HG03432 (cell line): Measurements from ENCODE around the gene NCCRP1.

Experiments used
- ATAC-seq: cut with Tn5 transposase; IDR thresholded peaks from one replicate; pipeline ENCODE4 v1.9.1; 2021; ENCODE audit warnings: mild to moderate bottlenecking, moderate library complexity; ENCODE audit not compliant: unreplicated experiment

NCCRP1 gene

DNA sequence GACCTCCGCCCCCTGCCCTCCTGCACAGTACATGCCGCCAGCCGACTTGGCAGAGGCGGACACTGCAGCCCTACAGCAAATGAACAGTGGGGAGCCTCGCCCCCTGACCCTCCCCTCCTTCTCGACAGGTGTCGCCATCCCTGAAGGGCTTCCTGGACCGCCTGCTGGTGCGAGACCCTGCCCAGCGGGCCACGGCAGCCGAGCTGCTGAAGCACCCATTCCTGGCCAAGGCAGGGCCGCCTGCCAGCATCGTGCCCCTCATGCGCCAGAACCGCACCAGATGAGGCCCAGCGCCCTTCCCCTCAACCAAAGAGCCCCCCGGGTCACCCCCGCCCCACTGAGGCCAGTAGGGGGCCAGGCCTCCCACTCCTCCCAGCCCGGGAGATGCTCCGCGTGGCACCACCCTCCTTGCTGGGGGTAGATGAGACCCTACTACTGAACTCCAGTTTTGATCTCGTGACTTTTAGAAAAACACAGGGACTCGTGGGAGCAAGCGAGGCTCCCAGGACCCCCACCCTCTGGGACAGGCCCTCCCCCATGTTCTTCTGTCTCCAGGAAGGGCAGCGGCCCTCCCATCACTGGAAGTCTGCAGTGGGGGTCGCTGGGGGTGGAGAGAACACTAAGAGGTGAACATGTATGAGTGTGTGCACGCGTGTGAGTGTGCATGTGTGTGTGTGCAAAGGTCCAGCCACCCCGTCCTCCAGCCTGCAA is 18.3 kb upstream of the NCCRP1 start:
- ATAC-seq, result no peak

DNA sequence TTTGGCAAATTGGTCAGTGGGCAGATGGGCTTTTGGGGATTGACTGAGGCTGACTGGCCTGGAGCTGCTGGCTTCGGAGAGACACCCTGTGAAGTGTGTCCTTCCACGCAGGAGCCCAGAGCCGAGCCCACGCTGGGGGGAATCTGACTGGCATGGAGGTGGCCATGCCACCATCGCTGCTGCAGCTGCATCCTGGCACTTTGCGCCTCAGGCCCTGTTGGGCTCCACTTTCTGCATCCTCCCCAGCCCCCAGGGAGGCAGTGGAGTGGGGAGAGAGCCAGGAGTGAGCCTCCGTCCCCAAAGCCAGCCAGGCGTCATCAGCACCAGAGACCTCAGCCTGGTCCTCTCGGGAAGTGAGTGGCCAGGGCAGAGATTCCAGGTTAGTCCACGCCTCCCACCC is 17.0 kb upstream of the NCCRP1 start:
- no peak for ATAC-seq

DNA sequence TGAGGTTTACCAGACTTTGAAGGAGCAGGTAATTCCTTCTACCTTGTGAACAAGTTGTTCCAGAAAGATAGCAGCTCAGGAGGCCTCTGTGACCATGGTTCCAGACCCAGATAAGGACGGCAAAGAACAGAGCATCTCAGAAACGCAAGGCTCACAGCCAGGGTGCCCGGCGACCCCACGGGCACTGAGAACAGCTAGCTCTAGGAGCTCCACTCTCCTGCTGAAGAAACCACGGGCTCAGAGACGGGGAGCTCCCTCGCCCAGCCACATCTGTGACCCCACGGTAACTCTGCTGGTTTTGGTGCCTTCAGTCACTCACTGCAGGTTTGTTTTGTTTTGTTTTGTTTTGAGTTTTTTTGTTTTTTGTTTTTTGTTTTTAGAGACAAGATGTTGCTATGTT is 16.0 kb upstream of the NCCRP1 start:
- ATAC-seq, result no peak

DNA sequence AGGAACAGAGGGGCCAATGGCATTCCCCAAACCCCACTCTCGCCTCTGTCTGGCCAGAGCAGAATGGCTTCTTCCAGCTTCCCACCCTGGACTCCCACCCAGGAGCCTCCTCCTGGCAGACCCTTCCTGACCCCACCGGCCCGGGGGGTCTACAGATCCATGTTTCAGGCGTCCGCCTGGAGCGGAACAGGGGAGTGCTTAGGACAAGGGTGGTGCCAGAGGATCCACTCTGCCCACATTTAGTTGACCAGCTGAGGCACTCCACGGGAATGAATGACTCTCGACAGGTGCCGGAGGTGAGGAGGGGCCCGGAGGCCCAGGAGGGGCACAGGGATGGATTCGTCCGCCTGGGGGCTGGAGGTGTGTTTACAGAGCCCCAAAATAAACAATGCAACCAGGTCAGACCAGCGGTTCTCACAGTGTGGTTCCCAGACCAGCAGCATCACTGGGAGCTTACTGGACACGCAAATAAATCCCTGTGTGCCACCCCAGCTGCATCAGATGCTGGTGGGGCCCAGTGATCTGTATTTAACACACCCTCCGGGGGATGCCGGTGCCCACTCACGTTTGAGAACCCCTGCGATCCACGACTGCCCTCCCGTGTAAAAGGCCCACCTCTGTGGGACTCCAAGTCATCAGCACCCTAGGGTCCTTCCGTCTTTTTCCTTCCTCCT is 15.1 kb upstream of the NCCRP1 start:
- no peak for ATAC-seq

DNA sequence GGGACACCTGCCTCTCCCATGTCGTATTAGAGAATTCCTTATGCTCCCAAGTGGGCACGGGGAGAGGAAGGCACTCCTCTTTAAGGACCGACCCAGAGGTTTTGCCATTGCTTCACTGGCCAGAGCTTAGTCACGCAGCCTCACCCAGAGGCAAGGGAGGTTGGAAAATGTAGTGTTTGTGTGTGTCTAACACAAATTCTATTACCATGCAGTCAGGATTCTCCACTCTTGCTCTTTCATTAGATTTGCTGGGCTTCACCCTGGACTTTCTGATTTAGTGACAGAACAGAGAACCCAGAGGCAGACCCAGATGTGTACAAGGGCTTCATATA is 14.6 kb upstream of the NCCRP1 start:
- ATAC-seq, result no peak

DNA sequence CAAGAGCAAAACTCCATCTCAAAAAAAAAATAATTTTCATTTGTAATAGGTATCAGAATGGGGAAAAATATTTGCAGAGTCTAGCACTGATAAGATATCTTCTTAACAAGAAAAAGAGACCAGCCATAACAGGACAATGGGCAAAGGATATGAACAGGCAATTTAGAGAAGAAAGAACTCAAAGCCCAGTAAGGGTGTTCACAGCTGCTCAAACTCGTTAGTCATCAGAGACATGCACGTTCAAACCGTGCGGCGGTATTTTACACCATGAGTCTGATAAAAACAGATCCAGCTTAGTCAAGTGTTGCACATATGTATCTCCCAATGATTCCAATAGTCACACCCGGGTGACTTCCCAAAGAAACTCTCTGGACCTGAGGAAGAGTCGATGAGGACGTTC is 13.7 kb upstream of the NCCRP1 start:
- no peak for ATAC-seq

DNA sequence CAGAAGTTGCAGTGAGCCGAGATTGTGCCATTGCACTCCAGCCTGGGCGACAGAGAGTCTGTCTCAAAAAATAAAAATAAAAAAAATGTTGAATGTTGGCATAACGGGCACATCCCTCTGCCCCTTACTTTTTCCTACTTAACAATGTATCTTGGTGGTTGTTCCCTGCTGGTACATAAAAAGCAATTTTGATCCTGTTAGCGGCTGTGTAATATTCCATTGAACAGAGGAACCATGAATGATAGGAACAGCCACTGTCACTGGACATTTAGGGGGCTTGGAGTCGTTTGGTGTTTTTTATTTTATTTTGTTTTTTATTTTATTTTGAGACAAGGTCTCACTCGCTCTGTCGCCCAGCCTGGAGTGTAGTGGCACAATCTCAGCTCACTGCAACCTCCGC is 10.4 kb upstream of the NCCRP1 start:
- ATAC-seq, result no peak

DNA sequence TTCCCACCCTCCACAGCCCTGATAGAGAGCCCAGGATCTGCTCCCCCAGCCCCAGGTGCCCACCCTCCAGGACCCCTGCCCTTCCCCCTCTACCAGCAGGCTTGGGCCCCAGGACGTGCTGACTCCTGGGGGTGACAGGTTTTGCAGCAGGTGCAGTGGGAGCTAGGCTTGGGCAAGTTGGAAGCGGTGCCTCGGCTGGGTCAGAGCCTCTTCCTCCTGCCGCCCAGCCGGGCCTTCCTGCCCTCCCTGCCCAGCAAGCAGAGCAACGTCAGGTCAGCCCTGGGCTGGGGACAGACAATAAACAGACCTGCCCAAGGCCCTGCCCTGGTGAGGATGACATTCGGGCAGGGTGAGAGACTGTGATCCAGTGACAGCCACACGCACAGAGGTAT is 9.2 kb upstream of the NCCRP1 start:
- ATAC-seq, result no peak

DNA sequence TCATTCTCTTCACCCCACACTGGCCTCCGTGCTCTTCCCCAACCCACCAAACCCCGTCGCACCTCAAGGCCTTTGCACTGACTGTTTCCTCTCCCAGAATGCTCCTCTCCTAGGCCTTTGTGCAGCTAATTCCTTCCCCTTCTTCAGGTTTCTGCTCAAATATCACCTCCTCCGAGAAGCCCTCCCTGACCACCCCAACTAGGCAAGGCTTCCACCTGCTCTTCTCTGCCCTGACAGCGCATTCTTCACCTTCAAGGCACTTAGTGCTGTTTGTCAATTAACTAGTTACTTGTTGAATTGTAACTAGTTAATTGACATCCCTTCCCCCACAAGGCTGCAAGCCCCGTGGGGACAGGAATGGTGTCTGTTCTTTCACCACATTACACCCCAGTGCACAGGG is 7.8 kb upstream of the NCCRP1 start:
- no peak for ATAC-seq

DNA sequence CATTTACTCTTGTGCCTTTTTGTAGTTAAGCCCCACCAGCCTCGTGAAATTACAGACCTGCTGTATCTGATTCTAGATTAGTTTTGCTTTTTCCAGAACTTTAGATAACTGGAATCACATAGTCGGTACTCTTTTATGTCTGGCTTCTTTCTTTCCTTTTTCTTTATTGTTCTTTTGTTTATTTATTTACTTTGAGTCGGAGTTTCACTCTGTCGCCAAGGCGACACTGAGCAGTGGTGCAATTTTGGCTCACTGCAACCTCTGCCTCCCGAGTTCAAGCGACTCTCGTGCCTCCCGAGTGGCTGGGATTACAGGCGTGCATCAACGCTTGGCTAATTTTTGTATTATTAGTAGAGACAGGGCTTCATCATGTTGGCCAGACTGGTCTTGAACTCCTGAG is 6.0 kb upstream of the NCCRP1 start:
- no peak for ATAC-seq

DNA sequence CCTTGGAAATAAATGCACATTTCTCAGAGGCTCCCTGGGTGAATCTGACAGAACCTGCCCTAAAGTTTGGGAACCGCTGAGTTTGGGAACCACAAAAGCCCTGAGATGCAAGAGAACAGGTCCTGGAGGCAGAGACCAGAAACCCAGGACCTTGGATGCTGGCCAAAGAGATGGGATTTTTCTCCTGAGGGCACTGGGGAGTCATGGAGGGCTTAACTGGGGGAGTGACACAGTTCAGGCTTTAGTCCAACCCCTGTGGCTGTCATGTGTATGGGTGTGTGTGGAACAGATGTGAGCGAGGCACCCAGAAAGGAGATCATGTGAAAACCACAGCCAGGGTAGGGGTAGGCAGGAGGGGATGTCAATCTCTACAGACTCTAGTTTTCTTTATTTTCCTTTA is 3.9 kb upstream of the NCCRP1 start:
- ATAC-seq, result no peak

DNA sequence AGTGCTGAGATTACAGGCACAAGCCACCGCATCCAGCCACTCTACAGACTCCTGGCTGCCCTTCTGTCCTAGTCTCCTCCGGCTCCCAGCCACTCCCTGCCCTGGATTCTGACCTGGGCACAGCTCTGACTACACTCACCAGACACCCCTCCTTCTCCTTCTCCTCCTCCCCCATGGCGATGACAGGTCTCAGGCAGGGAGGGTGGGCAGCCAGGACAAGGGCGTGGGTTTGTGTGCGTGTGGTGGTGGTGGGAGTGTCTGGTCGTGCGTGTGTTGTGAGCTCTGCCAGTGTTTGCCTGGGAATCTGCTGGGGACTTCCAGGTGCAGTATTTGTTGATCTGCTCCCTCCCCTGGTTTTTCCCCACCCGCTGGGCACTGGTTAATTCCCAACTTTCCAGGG is 3.0 kb upstream of the NCCRP1 start:
- no peak for ATAC-seq

DNA sequence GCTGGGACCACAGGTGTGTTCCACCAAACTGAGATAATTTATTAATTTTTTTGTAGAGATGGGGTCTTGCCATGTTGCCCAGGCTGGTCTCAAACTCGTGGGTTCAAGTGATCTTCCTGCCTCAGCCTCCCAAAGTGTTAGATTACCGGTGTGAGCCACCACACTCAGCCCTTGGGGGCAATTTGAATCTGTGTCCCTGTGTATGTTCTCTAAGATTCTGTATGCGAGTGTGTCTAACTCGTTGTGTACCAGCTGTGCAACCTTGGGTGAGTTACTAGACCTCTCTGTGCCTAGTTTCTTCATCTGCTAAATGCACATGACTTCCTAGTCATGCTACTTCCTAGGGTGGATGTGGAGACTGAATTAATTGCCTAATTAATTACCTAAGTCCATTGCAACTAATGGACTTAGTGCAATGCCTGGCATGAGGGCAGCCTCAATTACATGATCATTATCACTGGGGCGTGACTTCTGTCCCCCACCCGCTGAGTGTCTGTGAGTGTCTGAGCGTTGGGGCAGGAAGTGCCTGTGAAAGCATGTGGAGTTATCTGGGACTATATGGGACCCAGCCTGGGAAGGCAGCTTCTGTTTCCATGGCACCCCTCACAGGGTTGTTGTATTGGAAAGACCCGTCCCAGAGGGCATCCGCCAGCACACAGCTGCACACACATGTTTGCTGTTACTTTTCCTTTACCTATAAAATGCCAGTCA is 1.8 kb upstream of the NCCRP1 start:
- ATAC-seq, result no peak

DNA sequence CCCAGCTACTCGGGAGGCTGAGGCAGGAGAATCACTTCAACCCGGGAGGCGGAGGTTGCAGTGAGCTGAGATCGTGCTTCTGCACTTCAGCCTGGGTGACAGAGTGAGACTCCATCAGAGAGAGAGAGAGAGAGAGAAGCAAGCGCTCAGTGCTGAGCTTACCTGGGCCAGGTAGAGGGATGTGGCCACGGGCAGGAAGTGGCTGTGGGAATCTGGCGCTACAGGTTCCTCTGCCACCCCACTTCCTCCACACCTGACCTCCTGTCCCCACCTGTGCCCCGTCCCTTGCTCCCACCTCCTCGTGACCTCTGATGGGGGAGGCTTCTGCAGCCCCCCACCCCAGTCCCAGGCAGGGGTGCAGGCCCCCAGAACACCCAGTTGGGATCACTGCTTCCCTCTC is 1.0 kb upstream of the NCCRP1 start:
- no peak for ATAC-seq

DNA sequence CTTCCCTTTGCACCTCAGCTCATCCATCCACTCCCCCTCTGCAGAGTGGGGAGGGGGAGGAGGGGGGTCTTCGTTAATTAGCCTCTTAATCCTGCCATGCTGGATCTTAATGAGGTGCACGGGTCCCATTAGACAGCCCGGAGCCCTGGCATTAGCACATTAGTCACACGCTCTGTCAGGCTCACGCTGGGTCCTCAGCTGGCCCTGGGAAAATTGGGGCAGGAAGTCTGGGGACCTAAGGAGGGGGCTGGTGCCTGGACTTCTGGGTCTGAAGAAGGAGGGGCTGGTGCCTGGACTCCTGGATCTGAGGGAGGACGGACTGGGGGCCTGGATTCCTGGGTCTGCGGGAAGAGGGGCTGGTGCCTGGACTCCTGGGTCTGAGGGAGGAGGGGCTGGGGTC is 444 bp upstream of the NCCRP1 start:
- ATAC-seq, result no peak

DNA sequence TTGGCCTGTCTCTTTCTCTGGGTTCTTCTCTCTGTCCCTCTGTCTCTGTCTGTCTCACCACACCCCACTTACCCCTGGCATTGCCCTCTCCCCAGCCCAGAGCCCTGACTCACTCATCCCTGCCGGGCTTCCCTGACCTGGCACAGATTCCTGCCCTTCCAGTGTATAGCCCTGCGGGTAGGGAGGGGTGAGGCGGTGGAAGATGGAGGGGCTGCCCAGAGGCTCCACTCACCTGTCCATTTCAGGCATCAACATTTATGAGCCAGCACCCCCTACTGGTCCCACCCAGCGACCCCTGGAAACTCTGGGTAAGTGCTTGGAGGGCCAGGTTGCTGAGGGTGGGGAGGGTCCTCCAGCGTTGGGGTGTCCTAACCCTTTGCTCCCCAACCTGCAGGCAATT is 1.0 kb downstream of the NCCRP1 start:
- ATAC-seq, result no peak

DNA sequence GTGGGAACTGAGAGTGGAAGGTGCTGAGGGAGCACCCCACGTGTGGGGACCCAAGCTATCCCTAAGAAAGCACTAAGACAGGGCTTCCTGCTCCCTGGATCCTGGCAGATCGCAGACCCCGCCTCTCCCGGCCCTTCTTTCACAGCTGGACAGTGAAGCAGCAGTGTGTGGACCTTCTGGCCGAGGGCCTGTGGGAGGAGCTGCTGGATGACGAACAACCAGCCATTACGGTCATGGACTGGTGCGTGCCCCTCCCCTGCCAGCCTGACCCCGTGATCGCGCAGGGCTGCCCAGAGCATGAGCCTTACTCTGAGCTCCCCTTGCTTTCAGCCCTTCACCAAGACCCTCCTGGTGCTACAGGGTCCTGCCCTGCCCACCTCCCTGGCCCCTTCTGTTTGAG is 2.3 kb downstream of the NCCRP1 start:
- ATAC-seq, result no peak

DNA sequence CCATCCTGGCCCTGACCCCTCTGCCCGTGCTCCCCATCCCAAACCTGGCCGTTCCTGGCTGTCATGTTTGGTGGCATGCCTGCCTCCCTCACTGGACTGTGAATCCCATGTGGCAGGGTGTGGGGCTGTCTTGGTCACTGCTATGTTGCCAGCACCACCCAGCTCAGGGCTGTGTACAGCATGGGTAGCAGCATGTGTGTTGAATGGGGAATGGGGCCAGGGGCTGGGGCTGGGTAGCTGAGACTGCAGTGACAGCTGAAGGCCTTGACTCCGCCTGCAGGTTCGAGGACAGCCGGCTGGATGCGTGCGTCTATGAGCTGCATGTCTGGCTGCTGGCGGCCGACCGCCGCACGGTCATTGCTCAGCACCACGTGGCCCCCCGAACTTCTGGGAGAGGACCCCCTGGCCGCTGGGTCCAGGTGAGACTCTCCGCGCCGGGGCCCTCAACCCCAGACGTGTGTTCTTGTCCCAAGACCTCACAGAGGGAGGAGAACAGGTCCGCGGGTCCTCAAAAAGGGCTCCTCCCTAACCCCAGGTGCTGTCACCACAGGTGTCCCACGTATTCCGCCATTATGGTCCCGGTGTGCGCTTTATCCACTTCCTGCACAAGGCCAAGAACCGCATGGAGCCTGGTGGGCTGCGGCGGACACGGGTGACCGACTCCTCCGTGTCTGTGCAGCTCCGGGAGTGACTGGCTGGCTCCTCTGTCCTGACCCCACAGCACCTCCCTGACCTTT is 3.5 kb downstream of the NCCRP1 start:
- no peak for ATAC-seq

DNA sequence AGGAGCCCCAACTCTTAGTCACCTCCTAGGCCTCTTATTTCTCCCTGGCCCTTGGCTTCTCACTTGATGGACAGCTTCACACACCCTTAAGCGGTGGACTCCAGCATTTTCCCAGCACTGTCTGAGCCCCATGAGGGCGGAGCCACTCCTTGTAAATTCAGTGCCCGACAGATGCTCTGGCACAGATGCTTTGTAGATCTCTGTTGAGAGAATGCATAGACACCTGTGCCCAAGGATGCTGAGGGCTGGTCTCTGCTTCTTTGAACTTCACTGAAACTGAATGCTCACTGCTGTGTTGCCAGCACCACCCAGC is 4.0 kb downstream of the NCCRP1 start:
- ATAC-seq, result no peak

DNA sequence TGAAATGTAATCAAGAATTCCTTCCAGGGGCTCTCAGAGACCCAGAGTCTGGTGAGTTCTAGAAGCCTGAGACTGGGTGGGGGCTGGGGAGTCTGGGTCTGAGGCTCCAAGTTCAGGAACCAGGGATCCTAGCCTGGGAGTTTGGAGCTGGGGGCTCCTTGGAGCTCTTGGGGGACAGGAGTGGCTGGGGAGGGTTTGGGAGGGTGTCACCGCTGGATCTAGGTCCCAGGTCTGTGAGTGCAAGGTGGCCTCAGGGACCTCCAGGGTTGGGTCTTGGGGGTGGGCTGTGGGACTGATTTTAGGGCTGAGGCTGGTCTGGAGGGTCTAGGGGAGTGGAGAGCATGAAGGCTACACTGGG is 6.2 kb downstream of the NCCRP1 start:
- no peak for ATAC-seq

DNA sequence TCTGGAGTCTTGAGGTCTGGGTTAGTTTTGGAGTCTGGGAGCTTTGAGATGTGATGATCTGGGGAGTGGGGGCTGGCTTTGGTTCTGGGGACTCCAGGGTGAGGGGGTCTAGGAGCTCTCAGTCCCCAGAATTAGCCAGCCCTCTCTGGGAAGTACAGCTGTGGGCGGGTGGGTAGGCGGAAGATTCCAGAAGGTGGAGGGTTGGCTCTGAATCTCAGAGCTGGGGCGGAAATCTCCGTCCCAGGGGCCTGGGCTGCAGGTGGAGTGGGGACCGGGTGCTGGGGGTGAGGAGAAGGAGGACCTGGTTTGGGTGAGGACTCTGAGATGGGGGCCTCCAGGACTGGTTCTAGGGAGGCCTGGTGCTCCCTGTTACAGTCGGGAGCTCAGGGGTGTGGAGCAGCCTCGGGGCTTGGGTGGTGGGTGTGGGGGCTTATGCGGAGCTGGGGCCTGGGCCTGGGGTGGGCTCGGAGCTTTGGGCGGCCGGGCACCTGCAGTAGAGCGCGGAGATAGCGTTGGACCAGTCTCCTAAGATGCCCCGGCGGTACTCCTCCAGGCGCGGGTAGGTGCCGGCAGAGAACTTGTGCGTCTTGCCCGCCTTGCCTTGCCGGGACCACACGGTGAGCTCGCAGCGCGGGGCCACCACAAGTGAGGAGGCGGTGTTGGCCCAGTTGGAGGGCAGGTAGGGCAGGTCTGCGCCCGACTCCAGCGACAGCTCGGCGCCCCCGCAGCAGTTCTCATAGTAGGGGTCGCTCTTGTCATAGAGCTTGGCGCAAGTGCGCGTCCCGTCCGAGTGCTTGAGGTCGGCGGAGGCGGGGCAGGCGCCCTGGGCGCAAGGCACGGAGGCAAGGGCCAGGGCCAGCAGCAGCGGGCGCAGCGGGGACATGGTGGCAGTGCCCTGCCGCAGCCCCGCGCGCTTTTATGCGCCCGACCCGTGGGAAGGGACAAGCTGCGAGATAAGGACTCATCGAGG is 6.9 kb downstream of the NCCRP1 start, which contains the start of gene SYCN:
Gene SYCN (minus strand): TSS at position 892 of the 970 bp plus-strand sequence. CDS start 9 bp downstream, at position 883.
- no peak for ATAC-seq
